ENCODE data around the gene FGF11.

The FGF11 gene

GRCh38 chr17:7408863-7409262 is 30.4 kb upstream of the FGF11 start:
- DNase-seq, result no peak

- no peak for DNase-seq
Measured at GRCh38 chr17:7409716-7410115, 29.6 kb upstream of the FGF11 start.

GRCh38 chr17:7410634-7411426 is 28.5 kb upstream of the FGF11 start:
- no peak for DNase-seq

GRCh38 chr17:7411427-7411750 is 27.9 kb upstream of the FGF11 start:
- DNase-seq, result no peak

- no peak for DNase-seq
Measured at GRCh38 chr17:7413346-7413985, 25.8 kb upstream of the FGF11 start.

DNA sequence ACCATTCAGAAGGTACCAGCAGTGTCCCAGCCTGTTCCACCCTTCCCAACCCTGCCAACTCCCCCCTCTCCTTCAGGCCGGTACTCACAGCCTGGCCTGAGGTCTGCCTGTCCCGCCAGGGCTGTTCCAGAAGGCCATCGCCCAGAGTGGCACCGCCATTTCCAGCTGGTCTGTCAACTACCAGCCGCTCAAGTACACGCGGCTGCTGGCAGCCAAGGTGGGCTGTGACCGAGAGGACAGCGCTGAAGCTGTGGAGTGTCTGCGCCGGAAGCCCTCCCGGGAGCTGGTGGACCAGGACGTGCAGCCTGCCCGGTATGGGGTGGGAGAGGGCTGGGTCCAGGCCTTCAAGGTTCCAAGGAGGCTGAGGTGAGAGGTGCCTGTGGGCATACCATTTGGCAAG is 24.5 kb upstream of the FGF11 start:
- DNase-seq, result no peak

DNA sequence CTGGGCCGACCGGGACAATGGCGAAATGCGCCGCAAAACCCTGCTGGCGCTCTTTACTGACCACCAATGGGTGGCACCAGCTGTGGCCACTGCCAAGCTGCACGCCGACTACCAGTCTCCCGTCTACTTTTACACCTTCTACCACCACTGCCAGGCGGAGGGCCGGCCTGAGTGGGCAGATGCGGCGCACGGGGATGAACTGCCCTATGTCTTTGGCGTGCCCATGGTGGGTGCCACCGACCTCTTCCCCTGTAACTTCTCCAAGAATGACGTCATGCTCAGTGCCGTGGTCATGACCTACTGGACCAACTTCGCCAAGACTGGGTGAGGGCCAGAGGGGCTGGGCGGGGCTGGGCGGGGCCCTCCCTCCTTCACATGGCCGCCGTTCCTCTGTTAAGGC is 23.5 kb upstream of the FGF11 start:
- DNase-seq, result no peak

- no peak for DNase-seq
Measured at GRCh38 chr17:7416323-7416722, 23.0 kb upstream of the FGF11 start.

- DNase-seq, result no peak
Measured at GRCh38 chr17:7417056-7417655, 22.2 kb upstream of the FGF11 start.

DNA sequence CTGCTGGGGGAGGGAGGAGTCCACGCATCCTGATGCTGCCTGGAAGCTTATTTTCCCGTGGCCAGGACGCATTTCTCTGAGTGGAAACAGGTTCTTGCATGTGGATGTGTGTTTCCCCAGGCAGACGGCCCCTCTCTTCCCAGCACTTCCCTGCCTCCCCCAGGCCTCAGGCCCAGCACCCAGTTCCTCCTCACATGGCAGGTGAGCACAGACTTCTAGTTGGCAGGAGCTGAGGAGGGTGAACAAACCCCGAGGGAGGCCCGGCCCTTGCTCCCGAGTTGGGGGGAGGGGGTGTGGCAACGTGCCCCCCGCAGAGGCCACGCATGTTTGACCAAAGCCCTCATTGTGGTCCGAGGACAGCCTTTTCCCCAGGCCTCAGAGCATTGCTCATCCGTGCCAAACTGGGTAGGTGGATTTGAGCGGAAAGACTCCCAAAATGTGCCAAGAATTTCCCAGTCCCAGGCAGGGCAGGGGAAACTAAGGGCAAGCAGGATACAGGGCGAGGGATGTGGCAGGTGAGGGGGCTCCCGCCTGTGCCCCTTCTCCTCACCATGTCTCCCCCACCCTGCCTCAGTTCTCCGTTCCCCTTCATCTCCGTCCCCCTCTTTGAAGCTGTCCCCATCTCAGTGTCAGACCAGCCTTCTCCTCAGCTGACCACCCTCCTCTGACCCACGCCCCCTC is 20.7 kb upstream of the FGF11 start:
- DNase-seq, result no peak

DNA sequence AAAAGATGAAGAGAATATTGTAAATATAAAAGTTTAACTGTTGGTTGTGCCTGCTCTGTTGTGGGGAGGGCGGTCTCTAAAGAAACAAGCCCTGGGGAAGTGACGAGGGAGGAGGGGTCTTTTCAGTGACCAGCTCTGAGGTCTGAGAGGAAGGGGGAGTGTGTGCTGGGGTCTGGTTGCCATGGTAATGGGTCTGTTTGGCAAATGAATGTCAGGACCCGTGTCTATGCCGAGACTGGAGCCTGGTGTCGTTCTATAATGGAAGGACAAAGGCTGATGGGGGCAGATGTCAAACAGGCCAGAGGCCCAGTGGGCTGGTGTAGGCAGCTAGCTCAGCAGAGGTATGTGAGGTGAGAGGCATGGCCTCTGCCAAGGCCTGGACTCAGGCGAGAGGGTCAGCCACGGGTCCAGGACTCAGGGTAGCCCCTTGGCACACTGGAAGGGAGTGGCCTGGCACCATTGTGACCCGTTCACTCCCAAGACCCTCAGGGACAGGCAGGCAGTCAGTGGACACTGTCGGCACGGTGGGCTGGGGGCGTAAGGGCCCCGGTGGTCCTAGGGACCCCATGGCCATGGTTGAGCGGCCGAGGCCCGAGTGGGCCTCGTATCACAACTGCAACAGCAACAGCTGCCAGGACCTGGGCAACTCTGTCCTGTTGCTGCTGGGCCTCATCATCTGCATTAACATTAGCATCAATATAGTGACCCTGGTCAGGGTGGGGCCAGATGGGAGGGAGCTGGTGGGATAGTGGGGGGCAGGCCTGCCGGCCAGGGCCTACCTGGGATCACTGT is 19.3 kb upstream of the FGF11 start, which contains the start of gene SPEM1:
Gene SPEM1, plus strand, starts transcription at position 506 of the 792 bp plus-strand sequence. Its CDS starts 61 bp downstream, at position 567.
- DNase-seq, result no peak

DNA sequence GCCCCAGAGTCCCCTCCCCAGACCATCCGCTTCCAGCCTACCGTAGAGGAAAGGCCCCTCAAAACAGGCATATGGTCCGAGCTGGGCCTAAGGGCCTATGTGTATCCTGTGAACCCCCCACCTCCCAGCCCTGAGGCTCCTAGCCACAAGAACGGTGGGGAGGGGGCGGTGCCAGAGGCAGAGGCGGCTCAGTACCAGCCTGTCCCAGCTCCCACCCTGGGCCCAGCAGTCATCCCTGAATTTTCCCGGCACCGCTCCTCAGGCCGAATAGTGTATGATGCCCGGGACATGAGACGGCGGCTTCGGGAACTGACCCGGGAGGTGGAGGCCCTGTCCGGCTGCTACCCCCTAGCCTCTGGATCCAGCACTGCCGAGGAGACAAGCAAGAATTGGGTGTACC is 18.1 kb upstream of the FGF11 start:
- no peak for DNase-seq

DNA sequence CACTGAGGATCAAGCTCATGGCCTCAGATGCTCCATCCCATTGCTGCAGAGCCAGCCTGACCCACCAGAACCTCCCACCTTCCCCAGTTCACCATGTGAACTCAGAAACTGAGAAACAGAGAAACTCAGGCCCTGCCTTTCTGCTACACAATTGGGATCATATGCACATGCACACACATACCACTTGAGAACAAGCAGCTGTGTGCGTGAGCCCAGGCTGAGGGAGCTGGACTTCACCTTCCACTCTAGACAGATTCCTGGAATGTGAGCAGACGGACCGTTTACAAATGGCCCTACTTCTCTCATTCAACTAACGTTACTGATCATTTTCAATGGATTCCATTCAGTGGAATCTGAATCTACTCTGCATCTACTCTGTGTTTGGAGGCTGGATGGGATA is 15.6 kb upstream of the FGF11 start:
- no peak for DNase-seq

DNA sequence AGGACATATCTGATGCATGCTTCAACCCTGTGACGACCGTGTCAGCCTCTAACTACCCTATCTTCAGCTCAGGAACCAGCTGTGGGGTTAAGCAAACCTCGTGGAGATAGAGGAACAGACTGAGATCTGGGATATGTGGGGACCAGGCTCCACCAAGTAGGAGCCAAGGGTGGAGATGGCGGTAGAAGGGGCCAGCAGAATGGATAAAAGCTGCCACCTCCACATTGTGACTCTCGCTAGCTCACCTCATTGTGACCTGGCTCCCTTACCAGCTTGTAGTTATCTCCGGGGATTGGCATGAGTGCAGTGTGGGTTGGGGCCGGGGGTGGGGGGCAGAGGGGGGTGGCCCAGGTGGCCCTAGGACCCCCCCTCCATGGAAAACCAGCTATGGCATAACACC is 14.0 kb upstream of the FGF11 start, which contains the start of gene SPEM2:
Gene SPEM2, plus strand, starts transcription at position 301 of the 400 bp plus-strand sequence. Its CDS starts 73 bp downstream, at position 374.
- DNase-seq, result no peak

DNA sequence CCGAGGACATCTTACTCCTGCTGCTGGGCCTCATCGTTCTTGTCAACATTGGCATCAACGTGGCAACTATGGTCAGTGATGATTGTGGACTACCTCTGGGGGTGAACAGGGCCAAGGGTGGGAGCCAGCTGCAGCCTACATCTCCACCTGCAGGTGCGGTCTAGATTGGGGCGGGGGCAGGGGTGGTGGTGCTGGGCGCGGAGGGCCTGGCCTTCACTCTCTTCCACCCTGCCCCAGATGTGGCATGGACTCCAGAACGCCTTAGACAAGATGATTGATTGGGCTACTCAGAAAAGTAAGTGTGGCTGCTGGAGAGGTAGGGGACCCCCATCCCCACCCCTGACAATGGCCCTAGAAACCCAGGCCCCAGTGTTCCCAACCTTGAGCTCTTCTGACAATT is 13.6 kb upstream of the FGF11 start:
- no peak for DNase-seq

DNA sequence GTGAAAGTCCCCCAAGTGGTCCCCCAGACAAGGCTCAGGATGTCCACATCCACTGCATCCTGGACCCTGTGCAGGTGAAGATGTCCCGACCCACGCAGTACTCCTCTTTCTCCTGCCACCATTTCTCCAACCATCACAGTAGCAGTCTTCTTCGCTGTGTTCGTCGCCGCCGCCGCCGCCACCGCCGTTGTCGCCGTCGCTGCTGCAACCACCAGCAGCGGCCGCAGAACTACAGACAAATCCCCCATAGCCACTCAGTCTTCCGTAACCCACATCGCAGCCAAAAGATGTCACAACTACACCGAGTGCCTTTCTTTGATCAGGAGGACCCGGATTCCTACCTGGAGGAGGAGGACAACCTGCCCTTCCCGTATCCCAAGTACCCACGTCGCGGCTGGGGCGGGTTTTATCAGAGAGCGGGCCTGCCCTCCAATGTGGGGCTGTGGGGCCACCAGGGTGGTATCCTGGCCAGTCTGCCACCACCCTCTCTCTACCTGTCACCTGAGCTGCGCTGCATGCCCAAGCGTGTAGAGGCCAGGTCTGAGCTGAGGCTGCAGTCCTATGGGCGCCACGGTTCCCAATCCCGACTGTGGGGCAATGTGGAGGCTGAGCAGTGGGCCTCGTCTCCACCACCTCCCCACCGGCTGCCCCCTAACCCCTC is 13.0 kb upstream of the FGF11 start:
- DNase-seq, result no peak

- no peak for DNase-seq
Measured at GRCh38 chr17:7426896-7427489, 12.3 kb upstream of the FGF11 start.

- DNase-seq, result no peak
Measured at GRCh38 chr17:7427549-7427948, 11.8 kb upstream of the FGF11 start.

DNA sequence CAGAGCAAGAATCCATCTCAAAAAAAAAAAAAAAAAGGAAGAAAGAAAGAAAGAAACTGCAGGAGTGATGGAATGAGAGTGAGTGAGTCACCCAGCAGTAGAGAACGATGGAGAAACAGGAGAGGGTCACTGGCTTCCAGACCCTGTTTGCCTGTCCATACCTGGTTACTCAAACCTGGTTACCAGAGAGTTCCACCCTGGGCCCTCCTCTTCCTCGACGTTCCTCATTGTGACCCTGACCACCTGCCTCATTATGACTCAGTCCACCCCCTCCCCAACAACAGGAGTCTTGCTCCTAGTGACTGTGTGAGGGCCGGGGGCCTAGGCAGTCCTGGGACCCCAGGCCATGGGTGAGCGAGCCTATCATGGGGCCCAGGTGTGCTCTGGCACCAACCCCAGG is 10.8 kb upstream of the FGF11 start, which contains the start of gene SPEM3:
Gene SPEM3, plus strand, starts transcription at position 301 of the 400 bp plus-strand sequence. Its CDS starts 46 bp downstream, at position 347.
- DNase-seq, result no peak

- no peak for DNase-seq
Measured at GRCh38 chr17:7429722-7430121, 9.6 kb upstream of the FGF11 start.

DNA sequence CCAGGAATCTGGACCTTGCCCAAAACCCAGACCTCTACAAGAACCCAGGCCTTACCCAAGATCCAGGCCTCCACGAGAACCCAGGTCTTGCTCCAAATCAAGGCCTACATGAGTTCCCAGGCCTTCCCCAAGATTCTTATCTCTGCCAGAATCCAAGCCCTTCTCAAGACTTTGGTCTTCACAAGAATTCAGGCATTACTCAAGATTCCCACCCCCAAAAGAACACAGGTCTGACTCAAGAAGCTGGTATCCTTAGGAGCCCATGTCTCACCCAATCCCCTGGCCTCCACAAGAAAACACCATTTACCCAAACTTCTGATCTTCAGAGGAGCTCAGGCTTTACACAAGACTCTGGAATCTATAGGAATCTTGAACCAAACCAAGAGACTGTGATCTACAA is 8.1 kb upstream of the FGF11 start:
- no peak for DNase-seq

DNA sequence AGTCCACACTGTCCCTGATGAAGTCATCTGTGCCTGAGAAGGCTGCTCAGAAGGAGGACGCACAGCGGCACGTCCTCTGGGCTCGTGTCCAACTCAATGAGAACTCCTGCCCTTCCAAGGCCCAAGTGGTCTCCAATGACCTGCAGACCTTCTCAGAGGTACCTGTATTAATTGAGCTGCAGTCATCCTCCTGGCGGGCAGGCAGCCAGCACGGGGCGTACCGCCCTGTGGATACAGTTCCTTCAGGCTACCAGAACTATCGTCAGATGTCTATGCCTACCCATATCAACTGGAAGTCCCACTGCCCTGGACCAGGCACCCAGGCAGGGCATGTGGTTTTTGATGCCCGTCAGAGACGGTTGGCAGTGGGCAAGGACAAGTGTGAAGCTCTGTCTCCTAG is 7.0 kb upstream of the FGF11 start:
- no peak for DNase-seq
